ENCODE results near the gene REV3L.

DNA sequence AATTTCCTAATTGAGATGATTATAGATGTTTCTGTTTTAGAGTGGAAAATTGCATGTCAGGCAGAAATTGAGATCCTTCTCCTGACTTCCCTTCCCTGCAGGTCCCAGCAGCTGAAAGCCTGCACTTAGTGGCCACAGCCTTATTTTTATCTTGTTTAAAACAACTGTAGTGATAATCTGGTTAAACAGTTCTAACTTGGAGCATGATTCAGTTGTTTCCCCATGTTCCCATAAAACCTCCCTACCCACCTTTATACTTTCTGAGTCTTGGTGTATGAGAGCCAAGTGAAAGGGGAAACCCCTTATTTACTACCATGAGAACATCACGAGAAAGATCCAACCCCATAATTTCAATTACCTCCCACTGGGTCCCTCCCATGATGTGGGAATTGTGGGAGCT is 200.5 kb downstream of the REV3L start:
- TF ChIP-seq EZH2 (IDR thresholded peaks at IDR 0.05) (no peak), POLR2AphosphoS5 (IDR thresholded peaks at IDR 0.05; ENCODE audit: borderline replicate concordance, low read depth, low read length) (no peak)

Data from SK-N-MC (cell line).